Esophagus squamous epithelium (tissue), 4 donors: ENCODE data around the gene DUSP15.

Experiments
- CTCF ChIP-seq, 6 experiments: fragments of 450-650 bp in 4 of 6; fragments of 200-600 bp in 2 of 6; sonication (generic) in 2 of 6; IDR thresholded peaks; one replicate each; pipeline ENCODE4 v1.5.1; 2016 to 2019; ENCODE audit warnings: antibody characterized with exemption in 6 of 6, mild to moderate bottlenecking in 4 of 6, moderate library complexity in 4 of 6
- POLR2A ChIP-seq, 4 donors: fragments of 450-650 bp; IDR thresholded peaks; one replicate each; pipeline ENCODE4 v1.6.1; 2017; ENCODE audit warnings: antibody characterized with exemption in 4 of 4, mild to moderate bottlenecking in 4 of 4, moderate library complexity in 3 of 4

- TF ChIP-seq CTCF (IDR thresholded peaks at IDR 0.05) = no peak
- TF ChIP-seq POLR2A (IDR thresholded peaks at IDR 0.05) = no peak
Measured at GRCh38 chr20:31818376-31818908, 51.9 kb downstream of the DUSP15 start.
